Naive thymus-derived CD4-positive, alpha-beta T cell (primary cell): Measurements from ENCODE around the gene RAB11A. TPM values are rescaled to one million over a fixed set of nuclear protein-coding genes. Genes with fewer than 3 reads are reported as not detected.
"Not testable (repeated sequence)": the region's sequence is repeated elsewhere in the genome, so short reads cannot be mapped to it uniquely, and the experiment has no call there.

Experiments
- ATAC-seq: fragments of 150-1000 bp; cut with Tn5 transposase; 2 replicates; pipeline ENCODE4 v1.10.0; 2021; ENCODE audit warnings: mild to moderate bottlenecking, moderate library complexity
- CTCF ChIA-PET: fragments of 350-600 bp; sonication (Branson Sonifier 250); formaldehyde crosslinking; loops from one replicate; lab custom pipeline; 2021; ENCODE audit warnings: antibody characterized with exemption; lab: Charles Lee
- POLR2A ChIA-PET: fragments of 350-600 bp; sonication (Branson Sonifier 250); formaldehyde crosslinking; loops from one replicate; lab custom pipeline; 2021; ENCODE audit warnings: antibody characterized with exemption, inconsistent platforms; lab: Charles Lee
- DNase-seq, 9 donors: peaks; one replicate each; pipeline versions ENCODE4 v3.0.0 to v3.0.0-alpha.2; 2020 to 2022; ENCODE audit warnings: mixed read lengths in 1 of 9
- H3K27ac ChIP-seq: one replicate; pipeline ENCODE4 v1.7.0; 2013; ENCODE audit warnings: mild to moderate bottlenecking, low read depth, low read length, moderate library complexity
- H3K27me3 ChIP-seq, 2 donors: one replicate each; pipeline ENCODE4 v1.7.0; 2013; ENCODE audit warnings: low read length in 2 of 2, mild to moderate bottlenecking in 2 of 2, moderate library complexity in 2 of 2; ENCODE audit not compliant: control insufficient read depth in 2 of 2, insufficient read depth in 2 of 2
- H3K36me3 ChIP-seq, 3 experiments: 1 replicate in 2 of 3; 2 replicates in 1 of 3; pipeline ENCODE4 v1.7.0; 2013; ENCODE audit warnings: low read length in 3 of 3, mild to moderate bottlenecking in 3 of 3, moderate library complexity in 1 of 3; ENCODE audit not compliant: insufficient read depth in 3 of 3, control insufficient read depth in 2 of 3
- H3K4me1 ChIP-seq, 2 donors: one replicate each; pipeline ENCODE4 v1.7.0; 2013; ENCODE audit warnings: low read length in 2 of 2, mild to moderate bottlenecking in 2 of 2, moderate library complexity in 1 of 2; ENCODE audit not compliant: control insufficient read depth in 2 of 2, insufficient read depth in 2 of 2
- H3K4me3 ChIP-seq: 2 replicates; pipeline ENCODE4 v1.7.0; 2013; ENCODE audit warnings: mild to moderate bottlenecking, low read length
- H3K9me3 ChIP-seq, 3 experiments: 1 replicate in 2 of 3; 2 replicates in 1 of 3; pipeline ENCODE4 v1.7.0; 2013; ENCODE audit warnings: low read length in 3 of 3; ENCODE audit not compliant: control insufficient read depth in 2 of 3
- H3K27ac Mint-ChIP-seq, 9 donors: one replicate each; pipeline ENCODE4 v1.8.0; 2020 to 2022; ENCODE audit warnings: mixed read lengths in 9 of 9, mild to moderate bottlenecking in 8 of 9, moderate library complexity in 5 of 9, inconsistent platforms in 2 of 9
- H3K27me3 Mint-ChIP-seq, 5 donors: one replicate each; pipeline ENCODE4 v1.8.0; 2021 to 2022; ENCODE audit warnings: mixed read lengths in 5 of 5, mild to moderate bottlenecking in 1 of 5
- H3K36me3 Mint-ChIP-seq, 5 donors: one replicate each; pipeline ENCODE4 v1.8.0; 2020 to 2022; ENCODE audit warnings: mixed read lengths in 5 of 5, mild to moderate bottlenecking in 3 of 5, inconsistent platforms in 1 of 5
- H3K4me1 Mint-ChIP-seq, 7 donors: one replicate each; pipeline ENCODE4 v1.8.0; 2020 to 2022; ENCODE audit warnings: mixed read lengths in 7 of 7, mild to moderate bottlenecking in 3 of 7, inconsistent platforms in 1 of 7
- H3K4me3 Mint-ChIP-seq, 10 donors: one replicate each; pipeline ENCODE4 v1.8.0; 2020 to 2022; ENCODE audit warnings: mild to moderate bottlenecking in 10 of 10, mixed read lengths in 10 of 10, moderate library complexity in 6 of 10, inconsistent platforms in 2 of 10
- H3K9me3 Mint-ChIP-seq, 11 donors: one replicate each; pipeline ENCODE4 v1.8.0; 2020 to 2022; ENCODE audit warnings: mixed read lengths in 11 of 11, mild to moderate bottlenecking in 4 of 11, inconsistent platforms in 1 of 11, moderate library complexity in 1 of 11
- intact Hi-C, 2 donors: fragments of 100-400 bp; cut with micrococcal nuclease; formaldehyde crosslinking; loops; one replicate each; pipeline ENCODE4 v1.15.1; 2023
- polyA plus RNA-seq, 2 donors: library from polyadenylated mRNA; unstranded; fragments of 300-500 nt; fragmentation: Illumina TruSeq; gene quantifications; one replicate each; pipeline ENCODE4 v1.2.3, GENCODE V29; 2021
- total RNA-seq, 6 experiments: library from RNA in 5 of 6; stranded (reverse) in 5 of 6; gene quantifications; 1 replicate in 5 of 6; 2 replicates in 1 of 6; pipeline ENCODE4 v1.2.3 and lab custom pipeline; 2021 to 2026

Gene RAB11A
- total and polyA plus RNA-seq, 7 experiments from 2014 or later: 80.9 to 224 (median 112) TPM

GRCh38 chr15:65872596-65872995 lies 3.3 kb downstream of the RAB11A start:
- ATAC-seq, DNase-seq, intact Hi-C loops, H3K27ac ChIP-seq, H3K27me3 ChIP-seq, H3K9me3 Mint-ChIP-seq, H3K27me3 Mint-ChIP-seq, H3K4me3 ChIP-seq, CTCF ChIA-PET, H3K9me3 ChIP-seq: not testable (repeated sequence)
- Mint-ChIP-seq H3K27ac (peak overlapping the region in 4 of 9 donors; percentile 12 to 55 (median 39)), H3K4me3 (peak overlapping the region in 7 of 10 donors; percentile 1 to 54 (median 31)), H3K4me1 (peaks cover 26 to 54% (median 48%) of the 10 kb centered on the region in 7 donors), H3K36me3 (peaks cover under 1 to 17% (median 9%) of the 10 kb centered on the region in 5 donors)
- H3K36me3 ChIP-seq: peaks cover 0 to 23% (median under 1%) of the 10 kb centered on the region in 3 experiments
- POLR2A ChIA-PET: interaction anchor here (0.7 to 1.0 kb wide), 2 partner anchors 9 to 48 kb away, joined by 4 to 7 read pairs; no protein-coding TSS in a partner anchor
- H3K4me1 ChIP-seq: peaks cover 5 to 24% of the 10 kb centered on the region in 2 donors

- H3K4me1 ChIP-seq: peaks cover 5 to 24% of the 10 kb centered on the region in 2 donors
- CTCF ChIA-PET: no interaction called here
- Mint-ChIP-seq H3K36me3 (peaks cover 4 to 20% (median 11%) of the 10 kb centered on the region in 5 donors), H3K27me3 (peaks cover 0 to 5% (median 0%) of the 10 kb centered on the region in 5 donors), H3K9me3 (peaks cover 0 to 7% (median 0%) of the 10 kb centered on the region in 11 donors), H3K27ac (no peak overlapping the region), H3K4me1 (peaks cover 25 to 55% (median 51%) of the 10 kb centered on the region in 7 donors), H3K4me3 (peak overlapping the region in 3 of 10 donors; percentile 12 to 46 (median 13))
- intact Hi-C loops: no loop called here
- peaks cover 0 to 30% (median 7%) of the 10 kb centered on the region in 3 experiments for H3K36me3 ChIP-seq
- DNase-seq: no peak
- POLR2A ChIA-PET: interaction anchor here (1.0 kb wide), 1 partner anchor 9 kb away, joined by 4 read pairs; no protein-coding TSS in a partner anchor
- ATAC-seq: no peak
- no peak overlapping the region for H3K4me3 ChIP-seq
- no peak overlapping the region for H3K27ac ChIP-seq
- no peaks in the 10 kb centered on the region for H3K27me3 ChIP-seq
- H3K9me3 ChIP-seq: no peaks in the 10 kb centered on the region
Measured at GRCh38 chr15:65873256-65873655, 4.0 kb downstream of the RAB11A start.

- ChIA-PET POLR2A (interaction anchor here (0.9 kb wide), 1 partner anchor 13 kb away, joined by 3 read pairs; no protein-coding TSS in a partner anchor), CTCF (no interaction called here)
- DNase-seq: no peak
- Histone ChIP-seq H3K9me3 (no peaks in the 10 kb centered on the region), H3K27me3 (no peaks in the 10 kb centered on the region), H3K4me3 (no peak overlapping the region), H3K4me1 (peaks cover 5 to 17% of the 10 kb centered on the region in 2 donors), H3K27ac (no peak overlapping the region), H3K36me3 (peaks cover 0 to 37% (median 12%) of the 10 kb centered on the region in 3 experiments)
- no peak for ATAC-seq
- Mint-ChIP-seq H3K36me3 (peaks cover 4 to 26% (median 18%) of the 10 kb centered on the region in 5 donors), H3K9me3 (no peaks in the 10 kb centered on the region), H3K4me3 (no peak overlapping the region), H3K4me1 (peaks cover 17 to 57% (median 46%) of the 10 kb centered on the region in 7 donors), H3K27me3 (no peaks in the 10 kb centered on the region), H3K27ac (peak overlapping the region in 2 of 9 donors; percentile 71 to 81)
- intact Hi-C loops: no loop called here
Measured at GRCh38 chr15:65875458-65875857, 6.2 kb downstream of the RAB11A start.

GRCh38 chr15:65877749-65878148 lies 8.5 kb downstream of the RAB11A start:
- H3K9me3 ChIP-seq: no peaks in the 10 kb centered on the region
- Mint-ChIP-seq H3K9me3 (no peaks in the 10 kb centered on the region), H3K27ac (peak overlapping the region in 3 of 9 donors; percentile 27 to 54 (median 51)), H3K4me3 (no peak overlapping the region), H3K36me3 (peaks cover 4 to 30% (median 19%) of the 10 kb centered on the region in 5 donors), H3K27me3 (no peaks in the 10 kb centered on the region), H3K4me1 (peaks cover 11 to 66% (median 50%) of the 10 kb centered on the region in 7 donors)
- no peak overlapping the region for H3K4me3 ChIP-seq
- CTCF ChIA-PET: interaction anchor here (0.6 kb wide), 1 partner anchor 133 kb away, joined by 3 read pairs; no protein-coding TSS in a partner anchor
- peak; percentile 49 for ATAC-seq
- peaks cover 0 to 37% (median 16%) of the 10 kb centered on the region in 3 experiments for H3K36me3 ChIP-seq
- no peak for DNase-seq
- POLR2A ChIA-PET: interaction anchor here (4.8 kb wide), 1 partner anchor 8 kb away, joined by 40 read pairs; the partner anchor contains the start of gene RAB11A
- intact Hi-C loops: no loop called here
- H3K27ac ChIP-seq: no peak overlapping the region
- peaks cover 8 to 21% of the 10 kb centered on the region in 2 donors for H3K4me1 ChIP-seq
- no peaks in the 10 kb centered on the region for H3K27me3 ChIP-seq

- intact Hi-C loops: loop anchor here (1.0 to 10.0 kb wide), 2 partner anchors 13 to 413 kb away; partner anchors contain the start of genes DIS3L (in 1 of the 2) and RAB11A (in 1 of the 2)
- H3K4me1 Mint-ChIP-seq: peaks cover 24 to 82% (median 67%) of the 10 kb centered on the region in 7 donors
Measured at GRCh38 chr15:65881766-65882434, 12.6 kb downstream of the RAB11A start.

GRCh38 chr15:65883571-65883970 lies 14.3 kb downstream of the RAB11A start:
- peak overlapping the region in 8 of 9 donors; percentile 60 to 99 (median 90) for H3K27ac Mint-ChIP-seq
- CTCF ChIA-PET: no interaction called here

More at GRCh38 chr15:65881766-65882434, 12.6 kb downstream of the RAB11A start:
- Mint-ChIP-seq H3K9me3 (peaks cover 0 to 4% (median 0%) of the 10 kb centered on the region in 11 donors), H3K27ac (peak overlapping the region; percentile 51 to 99 (median 90)), H3K36me3 (peaks cover 9 to 42% (median 31%) of the 10 kb centered on the region in 5 donors), H3K27me3 (no peaks in the 10 kb centered on the region), H3K4me3 (peak overlapping the region; percentile 37 to 82 (median 62))
- H3K4me3 ChIP-seq: no peak overlapping the region
- DNase-seq (peak in 6 of 9 donors; percentile 17 to 48 (median 33)), ATAC-seq (peak; percentile 43)
- no peaks in the 10 kb centered on the region for H3K27me3 ChIP-seq
- H3K9me3 ChIP-seq: no peaks in the 10 kb centered on the region
- peaks cover 7 to 46% of the 10 kb centered on the region in 2 donors for H3K4me1 ChIP-seq
- peak overlapping the region; percentile 57 for H3K27ac ChIP-seq
- ChIA-PET POLR2A (interaction anchor here (0.7 to 4.8 kb wide), 7 partner anchors 9 to 757 kb away, joined by 3 to 40 read pairs (median 4); partner anchors contain the start of gene RAB11A), CTCF (interaction anchor here (0.6 to 1.0 kb wide), 2 partner anchors 13 to 135 kb away, joined by 3 to 4 read pairs; partner anchors contain the start of gene RAB11A)
- H3K36me3 ChIP-seq: peaks cover 0 to 29% (median 16%) of the 10 kb centered on the region in 3 experiments

More at GRCh38 chr15:65883571-65883970, 14.3 kb downstream of the RAB11A start:
- H3K27me3 ChIP-seq: no peaks in the 10 kb centered on the region
- DNase-seq (no peak), ATAC-seq (no peak)
- Mint-ChIP-seq H3K4me3 (peak overlapping the region in 7 of 10 donors; percentile 20 to 74 (median 27)), H3K4me1 (peaks cover 31 to 90% (median 76%) of the 10 kb centered on the region in 7 donors), H3K27me3 (no peaks in the 10 kb centered on the region), H3K36me3 (peaks cover 5 to 37% (median 25%) of the 10 kb centered on the region in 5 donors), H3K9me3 (peaks cover 0 to 4% (median 0%) of the 10 kb centered on the region in 11 donors)
- POLR2A ChIA-PET: interaction anchor here (0.6 to 0.9 kb wide), 3 partner anchors 14 to 184 kb away, joined by 3 read pairs; partner anchors contain the start of gene RAB11A
- H3K4me1 ChIP-seq: peaks cover 16 to 62% of the 10 kb centered on the region in 2 donors
- H3K36me3 ChIP-seq: peaks cover 6 to 12% (median 12%) of the 10 kb centered on the region in 3 experiments
- H3K9me3 ChIP-seq: no peaks in the 10 kb centered on the region
- intact Hi-C loops: loop anchor here in 1 of 2 donors (10.0 kb wide), 1 partner anchor 411 kb away; the partner anchor contains the start of gene DIS3L
- peak overlapping the region; percentile 57 for H3K27ac ChIP-seq
- no peak overlapping the region for H3K4me3 ChIP-seq
